ENCODE measurements around the gene AEBP1. TPM values are rescaled to one million over a fixed set of nuclear protein-coding genes. Genes with fewer than 3 reads are reported as not detected.

The AEBP1 gene
- total RNA-seq, 1 donor from 2014 or later, result 17.2 TPM

- no peak overlapping the region for H3K4me3 Mint-ChIP-seq
- peaks cover 18% of the 10 kb centered on the region for H3K4me1 Mint-ChIP-seq (ENCODE audit: low read depth)
- intact Hi-C loops (cut with micrococcal nuclease), result loop anchor here (2.0 kb wide), 1 partner anchor 14 kb away; the partner anchor contains the start of gene POLM
- no peaks in the 10 kb centered on the region for H3K9me3 Mint-ChIP-seq
- H3K36me3 Mint-ChIP-seq (ENCODE audit: low read depth), result no peaks in the 10 kb centered on the region
- no peak for DNase-seq (ENCODE audit: low spot score)
- peaks cover 5% of the 10 kb centered on the region for H3K27me3 Mint-ChIP-seq (ENCODE audit: insufficient read depth)
- H3K27ac Mint-ChIP-seq, result peak overlapping the region; percentile 75
Measured at GRCh38 chr7:44097064-44097932, 6.8 kb upstream of the AEBP1 start.

- no peak overlapping the region for H3K27ac Mint-ChIP-seq
- peaks cover 11% of the 10 kb centered on the region for H3K27me3 Mint-ChIP-seq (ENCODE audit: insufficient read depth)
- no peak overlapping the region for H3K4me3 Mint-ChIP-seq
- no peaks in the 10 kb centered on the region for H3K9me3 Mint-ChIP-seq
- H3K4me1 Mint-ChIP-seq (ENCODE audit: low read depth), result peaks cover 18% of the 10 kb centered on the region
- intact Hi-C loops (cut with micrococcal nuclease), result no loop called here
- H3K36me3 Mint-ChIP-seq (ENCODE audit: low read depth), result no peaks in the 10 kb centered on the region
- DNase-seq (ENCODE audit: low spot score), result no peak
Measured at GRCh38 chr7:44098092-44099068, 5.8 kb upstream of the AEBP1 start.

GRCh38 chr7:44099669-44100068, 4.5 kb upstream of the AEBP1 start:
- intact Hi-C loops (cut with micrococcal nuclease), result no loop called here
- no peak for DNase-seq (ENCODE audit: low spot score)
- no peak overlapping the region for H3K27ac Mint-ChIP-seq
- peaks cover 18% of the 10 kb centered on the region for H3K4me1 Mint-ChIP-seq (ENCODE audit: low read depth)
- no peak overlapping the region for H3K4me3 Mint-ChIP-seq
- no peaks in the 10 kb centered on the region for H3K36me3 Mint-ChIP-seq (ENCODE audit: low read depth)
- H3K9me3 Mint-ChIP-seq, result no peaks in the 10 kb centered on the region
- H3K27me3 Mint-ChIP-seq (ENCODE audit: insufficient read depth), result peaks cover 13% of the 10 kb centered on the region

- DNase-seq (ENCODE audit: low spot score), result no peak
- Mint-ChIP-seq H3K27me3 (ENCODE audit: insufficient read depth) (peaks cover 19% of the 10 kb centered on the region), H3K4me1 (ENCODE audit: low read depth) (peaks cover 25% of the 10 kb centered on the region), H3K4me3 (no peak overlapping the region), H3K36me3 (ENCODE audit: low read depth) (no peaks in the 10 kb centered on the region), H3K9me3 (no peaks in the 10 kb centered on the region), H3K27ac (no peak overlapping the region)
- intact Hi-C loops (cut with micrococcal nuclease), result no loop called here
Measured at GRCh38 chr7:44100458-44101302, 3.5 kb upstream of the AEBP1 start.

- no peak for DNase-seq (ENCODE audit: low spot score)
- Mint-ChIP-seq H3K4me1 (ENCODE audit: low read depth) (peaks cover 27% of the 10 kb centered on the region), H3K4me3 (no peak overlapping the region), H3K27ac (no peak overlapping the region), H3K36me3 (ENCODE audit: low read depth) (no peaks in the 10 kb centered on the region), H3K27me3 (ENCODE audit: insufficient read depth) (peaks cover 20% of the 10 kb centered on the region), H3K9me3 (no peaks in the 10 kb centered on the region)
- intact Hi-C loops (cut with micrococcal nuclease), result no loop called here
Measured at GRCh38 chr7:44101303-44101965, 2.7 kb upstream of the AEBP1 start.

- no peak for DNase-seq (ENCODE audit: low spot score)
- Mint-ChIP-seq H3K36me3 (ENCODE audit: low read depth) (no peaks in the 10 kb centered on the region), H3K4me3 (peak overlapping the region; percentile 17), H3K4me1 (ENCODE audit: low read depth) (peaks cover 19% of the 10 kb centered on the region), H3K9me3 (no peaks in the 10 kb centered on the region), H3K27ac (peak overlapping the region; percentile 49), H3K27me3 (ENCODE audit: insufficient read depth) (peaks cover 20% of the 10 kb centered on the region)
- intact Hi-C loops (cut with micrococcal nuclease), result no loop called here
Measured at GRCh38 chr7:44101966-44102845, 1.9 kb upstream of the AEBP1 start.

GRCh38 chr7:44102846-44103565, 1.1 kb upstream of the AEBP1 start:
- H3K9me3 Mint-ChIP-seq, result no peaks in the 10 kb centered on the region
- no peak overlapping the region for H3K27ac Mint-ChIP-seq
- peaks cover 20% of the 10 kb centered on the region for H3K27me3 Mint-ChIP-seq (ENCODE audit: insufficient read depth)
- intact Hi-C loops (cut with micrococcal nuclease), result no loop called here
- no peak for DNase-seq (ENCODE audit: low spot score)
- H3K4me1 Mint-ChIP-seq (ENCODE audit: low read depth), result peaks cover 11% of the 10 kb centered on the region
- no peaks in the 10 kb centered on the region for H3K36me3 Mint-ChIP-seq (ENCODE audit: low read depth)
- peak overlapping the region; percentile 74 for H3K4me3 Mint-ChIP-seq

GRCh38 chr7:44103566-44103922, 601 bp upstream of the AEBP1 start:
- Mint-ChIP-seq H3K4me3 (peak overlapping the region; percentile 74), H3K4me1 (ENCODE audit: low read depth) (peaks cover 10% of the 10 kb centered on the region), H3K27me3 (ENCODE audit: insufficient read depth) (peaks cover 20% of the 10 kb centered on the region), H3K36me3 (ENCODE audit: low read depth) (no peaks in the 10 kb centered on the region), H3K9me3 (no peaks in the 10 kb centered on the region), H3K27ac (no peak overlapping the region)
- no peak for DNase-seq (ENCODE audit: low spot score)
- intact Hi-C loops (cut with micrococcal nuclease), result no loop called here

GRCh38 chr7:44104860-44105771, 971 bp downstream of the AEBP1 start:
- DNase-seq (ENCODE audit: low spot score), result no peak
- no peaks in the 10 kb centered on the region for H3K9me3 Mint-ChIP-seq
- intact Hi-C loops (cut with micrococcal nuclease), result loop anchor here (2.0 kb wide), 2 partner anchors 18 to 22 kb away; partner anchors contain the start of genes POLD2 and POLM
- H3K4me1 Mint-ChIP-seq (ENCODE audit: low read depth), result peaks cover 10% of the 10 kb centered on the region
- peak overlapping the region; percentile 75 for H3K4me3 Mint-ChIP-seq
- no peaks in the 10 kb centered on the region for H3K36me3 Mint-ChIP-seq (ENCODE audit: low read depth)
- H3K27me3 Mint-ChIP-seq (ENCODE audit: insufficient read depth), result peaks cover 20% of the 10 kb centered on the region
- H3K27ac Mint-ChIP-seq, result no peak overlapping the region

- H3K4me1 Mint-ChIP-seq (ENCODE audit: low read depth), result peaks cover 10% of the 10 kb centered on the region
- no peaks in the 10 kb centered on the region for H3K9me3 Mint-ChIP-seq
- H3K27ac Mint-ChIP-seq, result no peak overlapping the region
- no peak for DNase-seq (ENCODE audit: low spot score)
- intact Hi-C loops (cut with micrococcal nuclease), result loop anchor here (2.0 kb wide), 2 partner anchors 17 to 23 kb away; partner anchors contain the start of genes POLD2 and POLM
- no peaks in the 10 kb centered on the region for H3K36me3 Mint-ChIP-seq (ENCODE audit: low read depth)
- peak overlapping the region; percentile 61 for H3K4me3 Mint-ChIP-seq
- peaks cover 20% of the 10 kb centered on the region for H3K27me3 Mint-ChIP-seq (ENCODE audit: insufficient read depth)
Measured at GRCh38 chr7:44105832-44106231, 1.7 kb downstream of the AEBP1 start.
